K562 (cell line): ENCODE measurements around the gene GSDME. TPM values are rescaled to one million over a fixed set of nuclear protein-coding genes. Genes with fewer than 3 reads are reported as not detected.

Source experiments
- ATAC-seq: fragments of 200-7000 bp; cut with Tn5 transposase; 3 replicates; pipeline ENCODE4 v1.9.1; 2020; ENCODE audit warnings: moderate library complexity
- BruUV-seq: library from RNA; stranded (reverse); fragments of 400-500 nt; replicated peaks from 2 replicates; lab custom pipeline; 2021; lab: Mats Ljungman, UMichigan
- CTCF ChIA-PET: fragments of 300-600 bp; formaldehyde crosslinking; extraction: SDS; loops from one replicate; lab custom pipeline; 2021; ENCODE audit warnings: low intra/inter-chr PET ratio; lab: Yijun Ruan, JAX
- POLR2A ChIA-PET: fragments of 300-600, 350-650 bp; sonication (Branson Sonifier 250); formaldehyde crosslinking; extraction: SDS; loops from one replicate; lab custom pipeline; 2021; ENCODE audit warnings: antibody characterized with exemption, inconsistent platforms; lab: Yijun Ruan, JAX
- DNase-seq, 4 experiments: peaks; one replicate each; pipeline versions ENCODE4 v3.0.0 to v3.0.0-alpha.2; 2011 to 2018; ENCODE audit warnings: low spot score in 3 of 4, mixed read lengths in 3 of 4; ENCODE audit errors: extremely low read depth in 1 of 4
- FAIRE-seq: peaks from 2 replicates; lab custom pipeline; 2011; peaks lifted over from hg19 to GRCh38; lab: Jason Lieb, UNC
- H2AFZ ChIP-seq: 2 replicates; pipeline ENCODE4 v1.6.0; 2011; ENCODE audit warnings: low read depth, low read length, control low read depth, inconsistent platforms
- H3K27ac ChIP-seq: fragments of 200-600 bp; 3 replicates; pipeline ENCODE4 v1.8.0; 2011; ENCODE audit warnings: low read depth, mild to moderate bottlenecking, control low read depth, inconsistent platforms, low read length, moderate library complexity, mixed read lengths; ENCODE audit errors: extremely low read depth
- H3K27me3 ChIP-seq, 2 experiments: fragments of 300-600 bp in 1 of 2; 2 replicates in 1 of 2; 3 replicates in 1 of 2; pipeline versions ENCODE4 v1.6.0 to v1.8.0; 2011; ENCODE audit warnings: inconsistent platforms in 2 of 2, low read length in 2 of 2, mild to moderate bottlenecking in 1 of 2, mixed read lengths in 1 of 2, moderate library complexity in 1 of 2; ENCODE audit not compliant: control insufficient read depth in 2 of 2, insufficient read depth in 2 of 2
- H3K36me3 ChIP-seq: fragments of 300-600 bp; 3 replicates; pipeline ENCODE4 v1.8.0; 2011; ENCODE audit warnings: mild to moderate bottlenecking, low read length, inconsistent platforms; ENCODE audit not compliant: control insufficient read depth, insufficient read depth
- H3K4me1 ChIP-seq, 2 experiments: fragments of 200-600 bp in 1 of 2; replicated peaks in 1 of 2; 2 replicates in 1 of 2; 3 replicates in 1 of 2; pipeline versions ENCODE4 v1.5.1 to v1.8.0; 2011; ENCODE audit warnings: inconsistent platforms in 2 of 2, low read length in 2 of 2, mild to moderate bottlenecking in 1 of 2, mixed read lengths in 1 of 2, moderate library complexity in 1 of 2; ENCODE audit not compliant: control insufficient read depth in 2 of 2, insufficient read depth in 2 of 2
- H3K4me2 ChIP-seq: 2 replicates; pipeline ENCODE4 v1.6.1; 2011; ENCODE audit warnings: low read length, control low read depth, inconsistent platforms, mixed read lengths; ENCODE audit not compliant: insufficient read depth
- H3K4me3 ChIP-seq: fragments of 200-600 bp; sonication (generic), shearing (Covaris generic); 2 replicates; pipeline ENCODE4 v1.5.1; 2016; ENCODE audit warnings: control low read depth, inconsistent platforms
- H3K79me2 ChIP-seq: fragments of 200-600 bp; 3 replicates; pipeline ENCODE4 v1.8.0; 2011; ENCODE audit warnings: low read length, inconsistent platforms; ENCODE audit not compliant: control insufficient read depth, insufficient read depth
- H3K9ac ChIP-seq, 2 experiments: 2 replicates each; pipeline versions ENCODE4 v1.6.0 to v1.6.1; 2011; ENCODE audit warnings: low read depth in 2 of 2, low read length in 2 of 2, control low read depth in 1 of 2, inconsistent platforms in 1 of 2, mild to moderate bottlenecking in 1 of 2, mixed read lengths in 1 of 2; ENCODE audit not compliant: insufficient read depth in 1 of 2
- H3K9me1 ChIP-seq: one replicate; pipeline ENCODE4 v1.6.0; 2011; ENCODE audit warnings: inconsistent platforms, mild to moderate bottlenecking, low read length, moderate library complexity; ENCODE audit not compliant: control insufficient read depth, insufficient read depth
- H3K9me3 ChIP-seq: replicated peaks from 2 replicates; pipeline ENCODE4 v1.5.1; 2011; ENCODE audit warnings: low read depth, low read length, inconsistent platforms; ENCODE audit not compliant: control insufficient read depth, insufficient read depth
- H4K20me1 ChIP-seq: replicated peaks from 2 replicates; pipeline ENCODE4 v1.6.1; 2011; ENCODE audit warnings: low read length, inconsistent platforms, mixed read lengths; ENCODE audit not compliant: control insufficient read depth, insufficient read depth
- ATF1 ChIP-seq, 2 experiments: fragments of 450-650 bp in 1 of 2; IDR thresholded peaks; 2 replicates each; pipeline ENCODE4 v1.6.1; 2016; ENCODE audit warnings: missing compliant biosample characterization in 1 of 2, missing genetic modification characterization in 1 of 2
- CREM ChIP-seq: IDR thresholded peaks from 2 replicates; pipeline ENCODE4 v1.6.1; 2014; ENCODE audit warnings: antibody characterized with exemption, low read depth
- GTF3C2 ChIP-seq: IDR thresholded peaks from 3 replicates; pipeline ENCODE4 v1.6.1; 2011; ENCODE audit warnings: borderline replicate concordance, mild to moderate bottlenecking, moderate library complexity; ENCODE audit not compliant: insufficient read length; ENCODE audit errors: extremely low read depth
- L3MBTL2 ChIP-seq: fragments of 450-650 bp; IDR thresholded peaks from 2 replicates; pipeline ENCODE4 v1.6.1; 2016; ENCODE audit warnings: mild to moderate bottlenecking, moderate library complexity
- NR2C2 ChIP-seq, 2 experiments: fragments of 200-800 bp in 1 of 2; sonication (Bioruptor generic) in 1 of 2; sonication (generic) in 1 of 2; formaldehyde crosslinking in 1 of 2; IDR thresholded peaks; 2 replicates each; pipeline versions ENCODE4 v1.6.1 to v1.8.0; 2016 to 2022; ENCODE audit warnings: mild to moderate bottlenecking in 1 of 2, missing compliant biosample characterization in 1 of 2, missing genetic modification characterization in 1 of 2, missing genetic modification reagents in 1 of 2
- SREBF1 ChIP-seq: fragments of 150-350 bp; IDR thresholded peaks from 2 replicates; pipeline ENCODE4 v1.6.1; 2014; ENCODE audit warnings: antibody characterized with exemption, low read depth, low read length, borderline replicate concordance
- WGBS: fragments of 100-300 bp; shearing (Covaris generic); methylation state at CpG from one replicate; pipeline ENCODE4 v1.1.6; 2016; ENCODE audit warnings: low coverage, mixed read lengths; ENCODE audit not compliant: insufficient coverage; ENCODE audit errors: missing lambda C conversion rate; 5-methylcytosine and 5-hydroxymethylcytosine counted together
- in situ Hi-C: fragments of 300-500 bp; cut with MboI; formaldehyde crosslinking; loops from 4 replicates; pipeline ENCODE4 v1.15.0; 2018; ENCODE audit warnings: inconsistent platforms, mixed read lengths
- intact Hi-C: fragments of 100-400 bp; cut with micrococcal nuclease; formaldehyde crosslinking; loops from 2 replicates; pipeline ENCODE4 v1.14.2; 2022
- polyA plus RNA-seq, 8 experiments: library from polyadenylated mRNA; depleted of rRNA in 4 of 8; stranded (reverse) in 5 of 8; unstranded in 3 of 8; fragments of >200 nt; fragmentation: Nextera tagmentation in 2 of 8; fragmentation: Illumina TruSeq in 1 of 8; extraction: Ambion mirVana in 2 of 8; extraction: Trizol in 1 of 8; gene quantifications; 2 replicates each; pipeline versions ENCODE4 v1.2.1 to v1.2.3, GENCODE V29; 2011 to 2014; ENCODE audit warnings: inconsistent platforms in 1 of 8, missing spikeins in 1 of 8
- total RNA-seq, 7 experiments: library from RNA; depleted of rRNA in 6 of 7; stranded (reverse); fragments of >200 nt in 6 of 7; fragmentation: Illumina TruSeq in 2 of 7; extraction: Trizol in 2 of 7; gene quantifications; 2 replicates each; pipeline versions ENCODE4 v1.2.1 to v1.2.3, GENCODE V29; 2011 to 2021; ENCODE audit warnings: low replicate concordance in 1 of 7
- TF ChIP-seq, protein P1 (sequence below): fragments of 450-650 bp; IDR thresholded peaks from 2 replicates; pipeline ENCODE4 v1.6.1; 2016

GSDME gene
- total and polyA plus RNA-seq, 9 of the 15 experiments (the other 6 are each of a cell fraction or from before 2014, with no cell fraction given): 0.37 to 1.9 (median 0.62) TPM

- no TSS peak for BruUV-seq
- FAIRE-seq: no peak
- 44% methylated on average over 8 of the region's 8 CpGs for WGBS
- H3K27me3 ChIP-seq: no peaks in the 10 kb centered on the region
- ChIA-PET POLR2A (interaction anchor here (0.8 to 3.7 kb wide), 2 partner anchors 12 to 1176 kb away, joined by 3 to 20 read pairs; no protein-coding TSS in a partner anchor), CTCF (no interaction called here)
- no peak overlapping the region for H3K9ac ChIP-seq
- no peaks in the 10 kb centered on the region for H3K36me3 ChIP-seq
- peak; percentile 62 for ATAC-seq
- H3K9me3 ChIP-seq: no peaks in the 10 kb centered on the region
- peaks cover 3 to 29% of the 10 kb centered on the region in 2 experiments; a peak in 4 of 5 replicates for H3K4me1 ChIP-seq
- no peak overlapping the region for H3K4me2 ChIP-seq
- no peak for DNase-seq
- in situ Hi-C loops: no loop called here
- H3K79me2 ChIP-seq: no peaks in the 10 kb centered on the region
- H2AFZ ChIP-seq: no peak overlapping the region
- intact Hi-C loops: no loop called here
- H3K27ac ChIP-seq: no peak overlapping the region
- H3K9me1 ChIP-seq: no peaks in the 10 kb centered on the region
- H4K20me1 ChIP-seq: no peaks in the 10 kb centered on the region
- no peak overlapping the region for H3K4me3 ChIP-seq
- TF ChIP-seq SREBF1: no peak
- TF ChIP-seq, protein P1, sequence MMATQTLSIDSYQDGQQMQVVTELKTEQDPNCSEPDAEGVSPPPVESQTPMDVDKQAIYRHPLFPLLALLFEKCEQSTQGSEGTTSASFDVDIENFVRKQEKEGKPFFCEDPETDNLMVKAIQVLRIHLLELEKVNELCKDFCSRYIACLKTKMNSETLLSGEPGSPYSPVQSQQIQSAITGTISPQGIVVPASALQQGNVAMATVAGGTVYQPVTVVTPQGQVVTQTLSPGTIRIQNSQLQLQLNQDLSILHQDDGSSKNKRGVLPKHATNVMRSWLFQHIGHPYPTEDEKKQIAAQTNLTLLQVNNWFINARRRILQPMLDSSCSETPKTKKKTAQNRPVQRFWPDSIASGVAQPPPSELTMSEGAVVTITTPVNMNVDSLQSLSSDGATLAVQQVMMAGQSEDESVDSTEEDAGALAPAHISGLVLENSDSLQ: 0 out of 2 replicates have a peak, but pooled peaks have one; percentile 10
- TF ChIP-seq NR2C2 (CRISPR knock-in tag; IDR thresholded peaks at IDR 0.05): no peak
- 0 out of 2 replicates have a peak, but pooled peaks have one; percentile 39 for TF ChIP-seq NR2C2 (tag; IDR thresholded peaks at IDR 0.05)
- TF ChIP-seq ATF1 (CRISPR knock-in tag; IDR thresholded peaks at IDR 0.05): no peak
- TF ChIP-seq ATF1 (tag; IDR thresholded peaks at IDR 0.05): peak; percentile 53
- no peak for TF ChIP-seq GTF3C2
- peak; percentile 64 for TF ChIP-seq L3MBTL2
- TF ChIP-seq CREM: peak; percentile 54
Measured at GRCh38 chr7:24764972-24765744, 7.9 kb upstream of the GSDME start.
